B cell (primary cell): Measurements from ENCODE around the gene VAV3. TPM values are rescaled to one million over a fixed set of nuclear protein-coding genes. Genes with fewer than 3 reads are reported as not detected.

ENCODE experiments used
- ATAC-seq: fragments of 200-7000 bp; cut with Tn5 transposase; one replicate; pipeline ENCODE4 v1.10.0; 2021; ENCODE audit warnings: low read depth, mild to moderate bottlenecking, moderate number of reproducible peaks, moderate library complexity
- CTCF ChIA-PET: fragments of 350-600 bp; sonication (Branson Sonifier 250); formaldehyde crosslinking; loops from one replicate; lab custom pipeline; 2021; ENCODE audit warnings: antibody characterized with exemption, inconsistent platforms; lab: Charles Lee
- POLR2A ChIA-PET: fragments of 350-600 bp; sonication (Branson Sonifier 250); formaldehyde crosslinking; loops from one replicate; lab custom pipeline; 2021; ENCODE audit warnings: antibody characterized with exemption; lab: Charles Lee
- DNase-seq: peaks from one replicate; pipeline ENCODE4 v3.0.0; 2013
- H2AFZ ChIP-seq: 2 replicates; pipeline ENCODE4 v1.6.1; 2012; ENCODE audit warnings: mild to moderate bottlenecking, low read depth, low read length; ENCODE audit not compliant: insufficient read depth, poor library complexity, severe bottlenecking
- H3K27ac ChIP-seq, 2 donors: 1 replicate in 1 of 2; 2 replicates in 1 of 2; pipeline ENCODE4 v1.5.1; 2012 to 2013; ENCODE audit warnings: low read length in 2 of 2, mild to moderate bottlenecking in 2 of 2, moderate library complexity in 1 of 2
- H3K27me3 ChIP-seq, 4 experiments: fragments of 200-600 bp in 1 of 4; sonication (generic) in 1 of 4; replicated peaks in 1 of 4; 1 replicate in 2 of 4; 2 replicates in 2 of 4; pipeline versions ENCODE4 v1.6.1 to v1.7.0; 2013 to 2016; ENCODE audit warnings: low read length in 3 of 4, mild to moderate bottlenecking in 2 of 4, mixed read lengths in 1 of 4, moderate library complexity in 1 of 4; ENCODE audit not compliant: insufficient read depth in 4 of 4, control insufficient read depth in 3 of 4; ENCODE audit errors: control extremely low read depth in 1 of 4
- H3K36me3 ChIP-seq, 2 experiments: replicated peaks in 1 of 2; 1 replicate in 1 of 2; 2 replicates in 1 of 2; pipeline versions ENCODE4 v1.6.1 to v1.7.1; 2013; ENCODE audit warnings: low read length in 1 of 2; ENCODE audit not compliant: insufficient read depth in 2 of 2, control insufficient read depth in 1 of 2; ENCODE audit errors: control extremely low read depth in 1 of 2, extremely low read depth in 1 of 2
- H3K4me1 ChIP-seq, 2 donors: fragments of 200-600 bp in 1 of 2; sonication (generic) in 1 of 2; 1 replicate in 1 of 2; 2 replicates in 1 of 2; pipeline versions ENCODE4 v1.5.1 to v1.6.1; 2013 to 2017; ENCODE audit warnings: low read length in 2 of 2; ENCODE audit not compliant: control insufficient read depth in 2 of 2, insufficient read depth in 2 of 2
- H3K4me2 ChIP-seq: replicated peaks from 2 replicates; pipeline ENCODE3; 2012; ENCODE audit warnings: mild to moderate bottlenecking, low read depth, low read length; ENCODE audit not compliant: poor library complexity, severe bottlenecking
- H3K4me3 ChIP-seq, 5 experiments: fragments of 200-600 bp in 1 of 5; sonication (generic) in 1 of 5; 1 replicate in 3 of 5; 2 replicates in 2 of 5; pipeline versions ENCODE4 v1.5.1 to v1.7.0; 2011 to 2016; ENCODE audit warnings: low read length in 4 of 5, mild to moderate bottlenecking in 4 of 5, low read depth in 2 of 5, control low read depth in 1 of 5, moderate library complexity in 1 of 5; ENCODE audit not compliant: insufficient read depth in 1 of 5; ENCODE audit errors: control extremely low read depth in 1 of 5, extremely low read depth in 1 of 5
- H3K79me2 ChIP-seq: fragments of 200-600 bp; sonication (generic); one replicate; pipeline ENCODE4 v1.6.0; 2016; ENCODE audit warnings: low read length; ENCODE audit not compliant: control insufficient read depth, insufficient read depth
- H3K9ac ChIP-seq: fragments of 200-600 bp; sonication (generic); 2 replicates; pipeline ENCODE4 v1.6.1; 2017; ENCODE audit warnings: mild to moderate bottlenecking, low read length, moderate library complexity
- H3K9me3 ChIP-seq, 3 donors: one replicate each; pipeline versions ENCODE4 v1.6.1 to v1.7.1; 2013; ENCODE audit warnings: low read length in 2 of 3; ENCODE audit not compliant: control insufficient read depth in 2 of 3, insufficient read depth in 1 of 3; ENCODE audit errors: control extremely low read depth in 1 of 3
- H4K20me1 ChIP-seq: 2 replicates; pipeline ENCODE4 v1.6.0; 2012; ENCODE audit warnings: mild to moderate bottlenecking, low read length; ENCODE audit not compliant: insufficient read depth, control insufficient read depth, poor library complexity, severe bottlenecking
- H3K27ac Mint-ChIP-seq: one replicate; pipeline ENCODE4 v1.8.0; 2021; ENCODE audit warnings: mixed read lengths
- H3K27me3 Mint-ChIP-seq: one replicate; pipeline ENCODE4 v1.8.0; 2021; ENCODE audit warnings: mixed read lengths
- H3K4me1 Mint-ChIP-seq: one replicate; pipeline ENCODE4 v1.8.0; 2021; ENCODE audit warnings: mixed read lengths
- H3K4me3 Mint-ChIP-seq: one replicate; pipeline ENCODE4 v1.8.0; 2021; ENCODE audit warnings: mixed read lengths
- H3K9me3 Mint-ChIP-seq: one replicate; pipeline ENCODE4 v1.8.0; 2022; ENCODE audit warnings: mixed read lengths; ENCODE audit not compliant: insufficient read depth
- EZH2 ChIP-seq: IDR thresholded peaks from 2 replicates; pipeline ENCODE4 v1.6.1; 2012; ENCODE audit warnings: borderline replicate concordance, low read depth, mild to moderate bottlenecking, moderate library complexity, low read length; ENCODE audit not compliant: insufficient read depth, poor library complexity, severe bottlenecking
- WGBS: methylation state at CpG from one replicate; pipeline ENCODE4 v1.1.5; 2013; ENCODE audit warnings: missing lambda C conversion rate; ENCODE audit not compliant: insufficient coverage; 5-methylcytosine and 5-hydroxymethylcytosine counted together
- intact Hi-C: fragments of 100-400 bp; cut with micrococcal nuclease; formaldehyde crosslinking; loops from one replicate; pipeline ENCODE4 v1.10.0; 2022
- polyA plus RNA-seq: library from polyadenylated mRNA; depleted of rRNA; stranded (reverse); fragments of >200 nt; gene quantifications from 2 replicates; pipeline ENCODE4 v1.2.3, GENCODE V29; 2012
- total RNA-seq, 2 donors: library from RNA; stranded (reverse); fragments of 120-200 nt in 1 of 2; gene quantifications; 1 replicate in 1 of 2; 2 replicates in 1 of 2; pipeline versions ENCODE4 v1.2.3 to v1.2.4, GENCODE V29; 2013 to 2022
- TF ChIP-seq, protein P1 (sequence below): fragments of 200-600 bp; IDR thresholded peaks from one replicate; pipeline ENCODE4 v1.8.0; 2022; ENCODE audit warnings: antibody characterized with exemption, mild to moderate bottlenecking

Gene VAV3
- total and polyA plus RNA-seq, 2 donors (not counting 1 experiment from before 2014, with no cell fraction given), result 14.8 to 32.5 TPM

DNA sequence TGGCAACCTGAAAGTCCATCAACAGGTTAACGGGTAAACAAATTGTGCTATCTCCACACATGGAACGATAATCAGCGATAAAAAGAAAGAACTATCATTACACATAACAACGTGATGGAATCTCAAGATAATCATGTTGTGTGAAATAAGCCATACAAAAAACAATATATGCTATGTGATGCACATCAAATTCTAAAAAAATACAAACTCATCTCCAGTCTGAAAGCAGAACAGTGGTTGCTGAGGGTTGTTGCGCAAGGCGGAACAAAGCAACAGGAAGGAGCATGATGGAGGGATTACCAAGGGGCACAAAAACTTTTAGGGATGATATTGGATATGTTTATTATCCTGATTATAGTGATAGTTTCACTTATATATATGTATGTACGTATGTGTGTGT is 324.8 kb downstream of the VAV3 start:
- Mint-ChIP-seq H3K9me3 (no peaks in the 10 kb centered on the region), H3K27me3 (no peaks in the 10 kb centered on the region), H3K4me3 (no peak overlapping the region), H3K27ac (no peak overlapping the region), H3K4me1 (peaks cover 8% of the 10 kb centered on the region)
- no CpG with 5 or more reads among the region's 7 CpGs for WGBS
- Histone ChIP-seq H3K27ac (no peak overlapping the region), H3K79me2 (no peaks in the 10 kb centered on the region), H3K4me2 (no peak overlapping the region), H3K9ac (no peak overlapping the region), H3K4me1 (no peaks in the 10 kb centered on the region), H3K27me3 (no peaks in the 10 kb centered on the region), H3K9me3 (no peaks in the 10 kb centered on the region), H4K20me1 (no peaks in the 10 kb centered on the region), H2AFZ (no peak overlapping the region), H3K4me3 (no peak overlapping the region), H3K36me3 (peaks cover 6 to 24% of the 10 kb centered on the region in 2 experiments)
- CTCF ChIA-PET, result interaction anchor here (0.6 kb wide), 1 partner anchor 83 kb away, joined by 3 read pairs; no protein-coding TSS in a partner anchor
- ATAC-seq (no peak), DNase-seq (no peak)
- TF ChIP-seq EZH2, result no peak
- TF ChIP-seq, protein P1, sequence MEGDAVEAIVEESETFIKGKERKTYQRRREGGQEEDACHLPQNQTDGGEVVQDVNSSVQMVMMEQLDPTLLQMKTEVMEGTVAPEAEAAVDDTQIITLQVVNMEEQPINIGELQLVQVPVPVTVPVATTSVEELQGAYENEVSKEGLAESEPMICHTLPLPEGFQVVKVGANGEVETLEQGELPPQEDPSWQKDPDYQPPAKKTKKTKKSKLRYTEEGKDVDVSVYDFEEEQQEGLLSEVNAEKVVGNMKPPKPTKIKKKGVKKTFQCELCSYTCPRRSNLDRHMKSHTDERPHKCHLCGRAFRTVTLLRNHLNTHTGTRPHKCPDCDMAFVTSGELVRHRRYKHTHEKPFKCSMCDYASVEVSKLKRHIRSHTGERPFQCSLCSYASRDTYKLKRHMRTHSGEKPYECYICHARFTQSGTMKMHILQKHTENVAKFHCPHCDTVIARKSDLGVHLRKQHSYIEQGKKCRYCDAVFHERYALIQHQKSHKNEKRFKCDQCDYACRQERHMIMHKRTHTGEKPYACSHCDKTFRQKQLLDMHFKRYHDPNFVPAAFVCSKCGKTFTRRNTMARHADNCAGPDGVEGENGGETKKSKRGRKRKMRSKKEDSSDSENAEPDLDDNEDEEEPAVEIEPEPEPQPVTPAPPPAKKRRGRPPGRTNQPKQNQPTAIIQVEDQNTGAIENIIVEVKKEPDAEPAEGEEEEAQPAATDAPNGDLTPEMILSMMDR, result no peak
- intact Hi-C loops, result no loop called here
- POLR2A ChIA-PET, result no interaction called here

- no peak overlapping the region for H3K27ac Mint-ChIP-seq
- H3K4me3 Mint-ChIP-seq, result no peak overlapping the region
- Histone ChIP-seq H3K79me2 (no peaks in the 10 kb centered on the region), H3K27me3 (no peaks in the 10 kb centered on the region), H3K36me3 (peaks cover 5 to 23% of the 10 kb centered on the region in 2 experiments), H3K9me3 (no peaks in the 10 kb centered on the region), H3K4me2 (no peak overlapping the region), H3K27ac (no peak overlapping the region), H3K9ac (no peak overlapping the region), H3K4me3 (no peak overlapping the region), H2AFZ (no peak overlapping the region), H4K20me1 (peaks cover 4% of the 10 kb centered on the region), H3K4me1 (no peaks in the 10 kb centered on the region)
- DNase-seq, result no peak
- intact Hi-C loops, result no loop called here
- ChIA-PET CTCF (no interaction called here), POLR2A (no interaction called here)
- TF ChIP-seq, protein P1, result no peak
- TF ChIP-seq EZH2, result no peak
- H3K9me3 Mint-ChIP-seq, result no peaks in the 10 kb centered on the region
- WGBS, result 95% methylated on average over 2 of the region's 6 CpGs
- no peaks in the 10 kb centered on the region for H3K27me3 Mint-ChIP-seq
- H3K4me1 Mint-ChIP-seq, result no peaks in the 10 kb centered on the region
- ATAC-seq, result no peak
Observed at GRCh38 chr1:107637101-107637500, 327.9 kb downstream of the VAV3 start.
